MM.1S (cell line): Measurements from ENCODE around the gene ZBTB4.

Source experiments
- DNase-seq: peaks from one replicate; pipeline ENCODE4 v3.0.0-alpha.2; 2015
- H2AFZ ChIP-seq: fragments of 300-600 bp; sonication (generic); 2 replicates; pipeline ENCODE4 v1.6.0; 2016; ENCODE audit warnings: antibody characterized with exemption, low read length
- H3F3A ChIP-seq: fragments of 300-600 bp; sonication (generic); 2 replicates; pipeline ENCODE4 v1.6.1; 2016; ENCODE audit warnings: mild to moderate bottlenecking, antibody characterized with exemption, low read length, moderate library complexity, mixed read lengths; ENCODE audit not compliant: insufficient read depth
- H3K27ac ChIP-seq: fragments of 300-600 bp; sonication (generic); 2 replicates; pipeline ENCODE4 v1.5.1; 2016; ENCODE audit warnings: mild to moderate bottlenecking, low read length
- H3K27me3 ChIP-seq: fragments of 300-600 bp; sonication (generic); replicated peaks from 2 replicates; pipeline ENCODE4 v1.6.0; 2016; ENCODE audit warnings: low read length; ENCODE audit not compliant: insufficient read depth
- H3K36me3 ChIP-seq: fragments of 300-600 bp; sonication (generic); replicated peaks from 2 replicates; pipeline ENCODE4 v1.6.1; 2016; ENCODE audit warnings: mild to moderate bottlenecking, low read length, mixed read lengths; ENCODE audit not compliant: insufficient read depth
- H3K4me1 ChIP-seq: fragments of 300-600 bp; sonication (generic); 2 replicates; pipeline ENCODE4 v1.6.1; 2016; ENCODE audit warnings: low read length, mixed read lengths
- H3K4me2 ChIP-seq: fragments of 300-600 bp; sonication (generic); 2 replicates; pipeline ENCODE4 v1.6.0; 2016; ENCODE audit warnings: low read depth, low read length
- H3K4me3 ChIP-seq: fragments of 300-600 bp; sonication (generic); 2 replicates; pipeline ENCODE4 v1.5.1; 2016; ENCODE audit warnings: low read length, mixed read lengths
- H3K79me2 ChIP-seq: fragments of 300-600 bp; sonication (generic); 2 replicates; pipeline ENCODE4 v1.6.1; 2016; ENCODE audit warnings: mixed run types, low read length, mixed read lengths
- H3K9ac ChIP-seq: fragments of 300-600 bp; sonication (generic); 2 replicates; pipeline ENCODE4 v1.6.1; 2016; ENCODE audit warnings: low read length, mixed read lengths
- H3K9me2 ChIP-seq: fragments of 300-600 bp; sonication (generic); replicated peaks from 2 replicates; pipeline ENCODE4 v1.6.1; 2016; ENCODE audit warnings: mild to moderate bottlenecking, low read length, mixed read lengths; ENCODE audit not compliant: insufficient read depth
- H3K9me3 ChIP-seq: fragments of 300-600 bp; sonication (generic); replicated peaks from 2 replicates; pipeline ENCODE4 v1.6.1; 2016; ENCODE audit warnings: mild to moderate bottlenecking, low read length, mixed read lengths; ENCODE audit not compliant: insufficient read depth
- H4K20me1 ChIP-seq: fragments of 300-600 bp; sonication (generic); 2 replicates; pipeline ENCODE4 v1.6.1; 2016; ENCODE audit warnings: mild to moderate bottlenecking, low read length, moderate library complexity, mixed read lengths; ENCODE audit not compliant: insufficient read depth
- EZH2 ChIP-seq: fragments of 300-600 bp; sonication (generic); optimal IDR thresholded peaks from 2 replicates; pipeline ENCODE3; 2017; ENCODE audit warnings: low read depth, mild to moderate bottlenecking, antibody characterized with exemption, low read length, mixed read lengths
- EZH2phosphoT487 ChIP-seq: fragments of 300-600 bp; sonication (generic); IDR thresholded peaks from 2 replicates; pipeline ENCODE4 v1.6.1; 2018; ENCODE audit warnings: antibody characterized with exemption, low read length
- TF ChIP-seq, protein P1 (sequence below): fragments of 300-600 bp; sonication (generic); IDR thresholded peaks from 2 replicates; pipeline ENCODE4 v1.5.1; 2016; ENCODE audit warnings: antibody characterized with exemption, low read length, mixed read lengths

ZBTB4 gene

DNA sequence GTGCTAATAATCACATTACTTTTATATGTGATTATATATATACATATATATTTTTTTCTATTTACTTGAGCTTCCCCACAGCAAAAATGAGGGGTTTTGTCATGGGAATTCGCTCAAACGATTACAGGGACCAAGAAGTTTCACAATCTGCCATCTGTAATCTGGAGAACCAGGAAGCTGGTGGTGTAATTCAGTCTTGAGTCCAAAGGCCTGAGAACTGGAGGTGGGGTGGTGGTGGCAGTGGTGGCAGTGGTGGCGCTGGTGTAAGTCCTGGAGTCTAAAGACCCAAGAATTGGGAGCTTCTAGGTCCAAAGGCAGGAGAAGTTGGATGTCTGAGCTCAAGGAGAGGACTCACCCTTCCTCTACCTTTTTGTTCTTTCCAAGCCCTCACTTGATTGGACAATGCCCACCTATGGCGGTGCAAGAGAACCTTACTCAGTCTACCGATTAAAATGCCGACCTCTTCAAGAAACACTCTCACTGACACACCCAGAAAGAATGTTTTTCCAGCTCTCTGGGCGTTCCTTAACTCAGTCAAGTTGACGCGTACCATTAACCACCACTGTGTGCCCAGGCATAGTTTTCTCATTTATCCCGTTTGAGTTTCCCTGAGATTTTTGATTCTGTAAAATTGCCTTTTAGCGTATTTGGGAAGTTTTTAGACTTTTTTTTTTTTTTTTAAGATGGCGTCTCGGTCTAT lies 36.6 kb upstream of the ZBTB4 start:
- no peaks in the 10 kb centered on the region for H3K27me3 ChIP-seq
- H2AFZ ChIP-seq, result no peak overlapping the region
- no peak overlapping the region for H3K4me3 ChIP-seq
- no peak for DNase-seq
- no peaks in the 10 kb centered on the region for H3K9me2 ChIP-seq
- H4K20me1 ChIP-seq, result no peaks in the 10 kb centered on the region
- H3K4me1 ChIP-seq, result no peaks in the 10 kb centered on the region
- H3K27ac ChIP-seq, result no peak overlapping the region
- TF ChIP-seq, protein P1, sequence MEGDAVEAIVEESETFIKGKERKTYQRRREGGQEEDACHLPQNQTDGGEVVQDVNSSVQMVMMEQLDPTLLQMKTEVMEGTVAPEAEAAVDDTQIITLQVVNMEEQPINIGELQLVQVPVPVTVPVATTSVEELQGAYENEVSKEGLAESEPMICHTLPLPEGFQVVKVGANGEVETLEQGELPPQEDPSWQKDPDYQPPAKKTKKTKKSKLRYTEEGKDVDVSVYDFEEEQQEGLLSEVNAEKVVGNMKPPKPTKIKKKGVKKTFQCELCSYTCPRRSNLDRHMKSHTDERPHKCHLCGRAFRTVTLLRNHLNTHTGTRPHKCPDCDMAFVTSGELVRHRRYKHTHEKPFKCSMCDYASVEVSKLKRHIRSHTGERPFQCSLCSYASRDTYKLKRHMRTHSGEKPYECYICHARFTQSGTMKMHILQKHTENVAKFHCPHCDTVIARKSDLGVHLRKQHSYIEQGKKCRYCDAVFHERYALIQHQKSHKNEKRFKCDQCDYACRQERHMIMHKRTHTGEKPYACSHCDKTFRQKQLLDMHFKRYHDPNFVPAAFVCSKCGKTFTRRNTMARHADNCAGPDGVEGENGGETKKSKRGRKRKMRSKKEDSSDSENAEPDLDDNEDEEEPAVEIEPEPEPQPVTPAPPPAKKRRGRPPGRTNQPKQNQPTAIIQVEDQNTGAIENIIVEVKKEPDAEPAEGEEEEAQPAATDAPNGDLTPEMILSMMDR, result no peak
- no peak for TF ChIP-seq EZH2
- no peak for TF ChIP-seq EZH2phosphoT487
- no peak overlapping the region for H3K4me2 ChIP-seq
- no peaks in the 10 kb centered on the region for H3K9me3 ChIP-seq
- H3K9ac ChIP-seq, result no peak overlapping the region
- H3K79me2 ChIP-seq, result no peaks in the 10 kb centered on the region
- no peaks in the 10 kb centered on the region for H3K36me3 ChIP-seq
- H3F3A ChIP-seq, result 0 out of 2 replicates have a peak, but pooled peaks cover 2% of the 10 kb centered on the region

- H3K27me3 ChIP-seq, result no peaks in the 10 kb centered on the region
- H3K4me1 ChIP-seq, result no peaks in the 10 kb centered on the region
- H3K4me3 ChIP-seq, result no peak overlapping the region
- H3K9me2 ChIP-seq, result no peaks in the 10 kb centered on the region
- H3K79me2 ChIP-seq, result no peaks in the 10 kb centered on the region
- H3K9me3 ChIP-seq, result no peaks in the 10 kb centered on the region
- H4K20me1 ChIP-seq, result no peaks in the 10 kb centered on the region
- peaks cover 6% of the 10 kb centered on the region for H3K36me3 ChIP-seq
- 0 out of 2 replicates have a peak, but pooled peaks cover 2% of the 10 kb centered on the region for H3F3A ChIP-seq
- no peak overlapping the region for H2AFZ ChIP-seq
- H3K4me2 ChIP-seq, result no peak overlapping the region
- TF ChIP-seq EZH2phosphoT487, result no peak
- TF ChIP-seq EZH2, result no peak
- TF ChIP-seq, protein P1, result no peak
- H3K27ac ChIP-seq, result no peak overlapping the region
- no peak overlapping the region for H3K9ac ChIP-seq
- DNase-seq, result no peak
These were observed 34.5 kb upstream of the ZBTB4 start for GRCh38 chr17:7513850-7514419.

DNA sequence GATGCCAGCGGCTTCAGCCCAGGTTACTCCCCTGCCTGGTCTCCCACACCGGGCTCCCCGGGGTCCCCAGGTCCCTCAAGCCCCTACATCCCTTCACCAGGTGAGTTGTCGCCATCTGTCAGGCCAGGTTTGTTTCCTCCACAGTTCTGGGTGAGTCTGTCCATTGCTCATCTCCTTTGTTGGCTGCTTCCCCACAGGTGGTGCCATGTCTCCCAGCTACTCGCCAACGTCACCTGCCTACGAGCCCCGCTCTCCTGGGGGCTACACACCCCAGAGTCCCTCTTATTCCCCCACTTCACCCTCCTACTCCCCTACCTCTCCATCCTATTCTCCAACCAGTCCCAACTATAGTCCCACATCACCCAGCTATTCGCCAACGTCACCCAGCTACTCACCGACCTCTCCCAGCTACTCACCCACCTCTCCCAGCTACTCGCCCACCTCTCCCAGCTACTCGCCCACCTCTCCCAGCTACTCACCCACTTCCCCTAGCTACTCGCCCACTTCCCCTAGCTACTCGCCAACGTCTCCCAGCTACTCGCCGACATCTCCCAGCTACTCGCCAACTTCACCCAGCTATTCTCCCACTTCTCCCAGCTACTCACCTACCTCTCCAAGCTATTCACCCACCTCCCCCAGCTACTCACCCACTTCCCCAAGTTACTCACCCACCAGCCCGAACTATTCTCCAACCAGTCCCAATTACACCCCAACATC lies 33.6 kb upstream of the ZBTB4 start:
- TF ChIP-seq EZH2phosphoT487, result no peak
- no peak for TF ChIP-seq EZH2
- H3K9ac ChIP-seq, result no peak overlapping the region
- H4K20me1 ChIP-seq, result no peaks in the 10 kb centered on the region
- H2AFZ ChIP-seq, result no peak overlapping the region
- no peak overlapping the region for H3K4me3 ChIP-seq
- no peaks in the 10 kb centered on the region for H3K9me3 ChIP-seq
- H3K79me2 ChIP-seq, result no peaks in the 10 kb centered on the region
- DNase-seq, result no peak
- H3K4me1 ChIP-seq, result no peaks in the 10 kb centered on the region
- H3K27ac ChIP-seq, result no peak overlapping the region
- no peaks in the 10 kb centered on the region for H3K9me2 ChIP-seq
- peaks cover 11% of the 10 kb centered on the region for H3K36me3 ChIP-seq
- H3F3A ChIP-seq, result 0 out of 2 replicates have a peak, but pooled peaks cover 2% of the 10 kb centered on the region
- H3K27me3 ChIP-seq, result no peaks in the 10 kb centered on the region
- H3K4me2 ChIP-seq, result no peak overlapping the region
